Upper lobe of right lung (tissue), 1 donor: ENCODE results near the gene RUNX1. TPM values are rescaled to one million over a fixed set of nuclear protein-coding genes. Genes with fewer than 3 reads are reported as not detected.

Source experiments
- ATAC-seq: fragments of 200-7000 bp; cut with Tn5 transposase; one replicate; pipeline ENCODE4 v1.9.1; 2020; ENCODE audit warnings: mild to moderate bottlenecking, moderate library complexity
- DNase-seq: peaks from one replicate; pipeline ENCODE4 v3.0.0-alpha.2; 2020
- H3K27ac ChIP-seq: fragments of 200-600 bp; one replicate; pipeline ENCODE4 v1.8.0; 2022
- H3K27me3 ChIP-seq: fragments of 200-600 bp; one replicate; pipeline ENCODE4 v1.8.0; 2022; ENCODE audit warnings: mild to moderate bottlenecking
- H3K36me3 ChIP-seq: fragments of 200-600 bp; one replicate; pipeline ENCODE4 v1.8.0; 2022
- H3K4me1 ChIP-seq: fragments of 200-600 bp; one replicate; pipeline ENCODE4 v1.8.0; 2022
- H3K4me3 ChIP-seq: fragments of 200-600 bp; one replicate; pipeline ENCODE4 v1.8.0; 2022; ENCODE audit warnings: mild to moderate bottlenecking
- H3K9me3 ChIP-seq: fragments of 200-600 bp; one replicate; pipeline ENCODE4 v1.8.0; 2022
- intact Hi-C: fragments of 100-400 bp; cut with DNase I; formaldehyde crosslinking; loops from one replicate; pipeline ENCODE4 v1.11.0; 2022
- total RNA-seq: library from RNA; stranded (reverse); fragmentation: NEBNext Ultra II Directional; extraction: Animal tissue kit (Norgen Biotek cat#: 25700); gene quantifications from one replicate; pipeline ENCODE4 v1.2.1, GENCODE V29; 2021
- TF ChIP-seq, protein P1 (sequence below): fragments of 200-600 bp; IDR thresholded peaks from one replicate; pipeline ENCODE4 v1.8.0; 2022; ENCODE audit warnings: antibody characterized with exemption
- donor health status: DM: no; HTN: yes; CAD: no; lungs with severe emphysema.

RUNX1 gene
- total RNA-seq, 1 donor from 2014 or later: 86.9 TPM

DNA sequence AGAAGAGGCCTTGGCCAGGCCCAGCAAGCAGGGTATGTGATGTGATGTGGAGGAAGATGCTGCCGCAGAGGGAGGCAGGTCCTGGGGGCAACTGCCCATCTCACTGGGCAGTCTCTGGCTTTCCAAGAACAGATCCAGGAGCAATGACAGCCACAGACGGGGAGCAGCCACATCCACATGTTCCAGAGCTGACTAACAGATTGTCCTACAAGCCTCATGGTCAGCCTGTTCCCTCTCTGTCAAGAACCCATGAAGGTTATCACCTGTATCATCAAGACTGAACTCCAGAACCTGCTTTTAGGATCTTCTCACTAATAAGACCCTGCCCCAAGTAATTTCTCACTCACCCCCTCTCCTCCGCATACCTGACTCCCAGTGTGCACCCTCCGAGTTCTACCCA, 187.8 kb downstream of the RUNX1 start:
- TF ChIP-seq, protein P1, sequence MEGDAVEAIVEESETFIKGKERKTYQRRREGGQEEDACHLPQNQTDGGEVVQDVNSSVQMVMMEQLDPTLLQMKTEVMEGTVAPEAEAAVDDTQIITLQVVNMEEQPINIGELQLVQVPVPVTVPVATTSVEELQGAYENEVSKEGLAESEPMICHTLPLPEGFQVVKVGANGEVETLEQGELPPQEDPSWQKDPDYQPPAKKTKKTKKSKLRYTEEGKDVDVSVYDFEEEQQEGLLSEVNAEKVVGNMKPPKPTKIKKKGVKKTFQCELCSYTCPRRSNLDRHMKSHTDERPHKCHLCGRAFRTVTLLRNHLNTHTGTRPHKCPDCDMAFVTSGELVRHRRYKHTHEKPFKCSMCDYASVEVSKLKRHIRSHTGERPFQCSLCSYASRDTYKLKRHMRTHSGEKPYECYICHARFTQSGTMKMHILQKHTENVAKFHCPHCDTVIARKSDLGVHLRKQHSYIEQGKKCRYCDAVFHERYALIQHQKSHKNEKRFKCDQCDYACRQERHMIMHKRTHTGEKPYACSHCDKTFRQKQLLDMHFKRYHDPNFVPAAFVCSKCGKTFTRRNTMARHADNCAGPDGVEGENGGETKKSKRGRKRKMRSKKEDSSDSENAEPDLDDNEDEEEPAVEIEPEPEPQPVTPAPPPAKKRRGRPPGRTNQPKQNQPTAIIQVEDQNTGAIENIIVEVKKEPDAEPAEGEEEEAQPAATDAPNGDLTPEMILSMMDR: no peak
- no peak overlapping the region for H3K27ac ChIP-seq
- peaks cover 5% of the 10 kb centered on the region for H3K4me1 ChIP-seq

GRCh38 chr21:34859976-34860653, 189.0 kb downstream of the RUNX1 start:
- Histone ChIP-seq H3K9me3 (no peaks in the 10 kb centered on the region), H3K4me3 (no peak overlapping the region), H3K27ac (no peak overlapping the region), H3K27me3 (no peaks in the 10 kb centered on the region), H3K4me1 (peaks cover 5% of the 10 kb centered on the region), H3K36me3 (peaks cover 77% of the 10 kb centered on the region)
- ATAC-seq (no peak), DNase-seq (no peak)
- intact Hi-C loops: no loop called here
- TF ChIP-seq, protein P1: no peak

More for the DNA sequence above, 187.8 kb downstream of the RUNX1 start:
- Histone ChIP-seq H3K4me3 (no peak overlapping the region), H3K27me3 (no peaks in the 10 kb centered on the region), H3K36me3 (peaks cover 75% of the 10 kb centered on the region), H3K9me3 (no peaks in the 10 kb centered on the region)
- DNase-seq (no peak), ATAC-seq (no peak)
- intact Hi-C loops: no loop called here

DNA sequence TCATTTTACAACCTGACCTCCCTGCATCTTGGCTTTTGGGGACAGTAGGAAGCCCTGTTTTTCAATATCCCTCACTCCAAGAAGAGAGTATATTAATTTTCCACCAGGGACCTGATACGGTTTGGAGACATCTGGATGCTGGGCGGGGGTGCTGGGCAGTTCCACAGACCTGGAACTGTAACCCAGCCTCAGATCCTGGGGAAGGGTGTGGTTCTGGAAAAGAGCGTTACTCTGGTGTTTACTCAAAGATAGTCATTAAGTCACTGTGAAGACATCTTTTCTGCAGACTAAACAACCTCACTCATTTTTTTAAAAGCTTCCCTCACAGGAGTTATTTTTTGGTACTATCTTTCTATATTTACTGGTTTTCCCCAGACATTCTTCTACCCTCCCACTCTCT, 190.5 kb downstream of the RUNX1 start:
- no peak overlapping the region for H3K4me3 ChIP-seq
- H3K4me1 ChIP-seq: no peaks in the 10 kb centered on the region
- no peaks in the 10 kb centered on the region for H3K27me3 ChIP-seq
- H3K27ac ChIP-seq: no peak overlapping the region
- ATAC-seq (no peak), DNase-seq (no peak)
- peaks cover 77% of the 10 kb centered on the region for H3K36me3 ChIP-seq
- H3K9me3 ChIP-seq: no peaks in the 10 kb centered on the region
- TF ChIP-seq, protein P1: no peak
- intact Hi-C loops: no loop called here

- Histone ChIP-seq H3K4me1 (no peaks in the 10 kb centered on the region), H3K9me3 (no peaks in the 10 kb centered on the region), H3K27ac (no peak overlapping the region), H3K36me3 (peaks cover 83% of the 10 kb centered on the region), H3K27me3 (no peaks in the 10 kb centered on the region), H3K4me3 (no peak overlapping the region)
- ATAC-seq: no peak
- intact Hi-C loops: no loop called here
- TF ChIP-seq, protein P1: no peak
- DNase-seq: no peak
Measured at GRCh38 chr21:34857874-34858273, 191.2 kb downstream of the RUNX1 start.

DNA sequence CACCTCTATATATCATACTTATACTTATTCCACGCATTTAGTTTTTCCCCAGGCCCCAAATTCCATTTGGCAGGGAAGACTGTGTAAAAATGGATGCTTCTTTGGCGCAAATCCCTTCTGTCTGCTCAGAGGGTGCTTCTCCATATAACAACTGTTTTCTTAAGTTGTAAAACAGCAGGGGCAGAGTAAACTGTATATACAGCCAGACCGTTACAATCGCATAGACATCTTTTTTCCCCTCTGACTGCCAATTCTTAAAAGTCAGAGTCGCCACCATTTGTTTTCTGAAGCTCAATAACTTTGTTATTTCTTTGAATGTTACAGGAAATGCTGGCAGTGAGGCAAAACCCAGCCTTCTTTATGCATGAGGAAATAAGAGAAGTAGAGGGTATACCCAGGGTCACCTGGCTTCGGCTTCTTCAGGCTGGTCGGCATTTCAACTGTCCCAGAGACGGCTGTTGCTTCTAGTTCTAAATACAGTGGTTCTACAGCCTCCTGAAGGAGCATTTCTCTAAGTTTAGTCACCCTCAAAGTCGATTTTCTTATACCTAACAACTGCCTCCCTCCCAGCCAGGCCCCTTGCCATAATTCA, 191.9 kb downstream of the RUNX1 start:
- peaks cover 86% of the 10 kb centered on the region for H3K36me3 ChIP-seq
- DNase-seq (no peak), ATAC-seq (no peak)

More for the DNA sequence above, 191.9 kb downstream of the RUNX1 start:
- H3K4me3 ChIP-seq: no peak overlapping the region
- H3K9me3 ChIP-seq: no peaks in the 10 kb centered on the region
- TF ChIP-seq, protein P1: no peak
- H3K27ac ChIP-seq: no peak overlapping the region
- no peaks in the 10 kb centered on the region for H3K27me3 ChIP-seq
- intact Hi-C loops: no loop called here
- no peaks in the 10 kb centered on the region for H3K4me1 ChIP-seq
